ENCODE results near the gene LSMEM2. TPM values are rescaled to one million over a fixed set of nuclear protein-coding genes. Genes with fewer than 3 reads are reported as not detected.

Gene LSMEM2
- total RNA-seq, 1 experiment from 2014 or later, result not detected

DNA sequence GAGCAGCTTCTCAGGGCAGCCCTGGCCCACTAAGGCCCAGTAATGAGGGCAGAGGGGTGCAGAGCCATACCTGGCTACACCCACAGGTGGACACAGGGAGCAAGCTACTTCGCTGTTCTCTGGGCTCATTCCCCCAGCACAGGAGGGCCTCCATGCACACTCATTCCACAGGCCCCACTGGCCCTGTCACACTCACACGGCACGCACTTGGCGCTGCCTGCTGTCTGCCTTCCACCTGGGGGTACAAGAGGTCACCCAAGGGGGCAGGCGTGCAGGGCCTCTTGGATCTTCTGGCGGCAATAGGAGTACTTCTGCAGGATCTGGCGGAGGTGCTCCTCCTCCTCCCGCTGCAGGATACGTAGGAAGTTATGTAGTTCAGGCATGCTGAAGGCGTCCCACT is 51.4 kb downstream of the LSMEM2 start:
- intact Hi-C loops (cut with micrococcal nuclease; ENCODE audit: unreplicated experiment), result no loop called here
- ChIA-PET CTCF (no interaction called here), POLR2A (ENCODE audit: low non-redundant PET) (no interaction called here)
- DNase-seq (ENCODE audit: low spot score), result no peak
- H3K4me3 ChIP-seq (ENCODE audit: low read depth, low read length, poor library complexity, severe bottlenecking), result no peak overlapping the region
- no peaks in the 10 kb centered on the region for H3K4me1 ChIP-seq (ENCODE audit: insufficient read depth, low read length, poor library complexity, severe bottlenecking)
- TF ChIP-seq, protein P1, sequence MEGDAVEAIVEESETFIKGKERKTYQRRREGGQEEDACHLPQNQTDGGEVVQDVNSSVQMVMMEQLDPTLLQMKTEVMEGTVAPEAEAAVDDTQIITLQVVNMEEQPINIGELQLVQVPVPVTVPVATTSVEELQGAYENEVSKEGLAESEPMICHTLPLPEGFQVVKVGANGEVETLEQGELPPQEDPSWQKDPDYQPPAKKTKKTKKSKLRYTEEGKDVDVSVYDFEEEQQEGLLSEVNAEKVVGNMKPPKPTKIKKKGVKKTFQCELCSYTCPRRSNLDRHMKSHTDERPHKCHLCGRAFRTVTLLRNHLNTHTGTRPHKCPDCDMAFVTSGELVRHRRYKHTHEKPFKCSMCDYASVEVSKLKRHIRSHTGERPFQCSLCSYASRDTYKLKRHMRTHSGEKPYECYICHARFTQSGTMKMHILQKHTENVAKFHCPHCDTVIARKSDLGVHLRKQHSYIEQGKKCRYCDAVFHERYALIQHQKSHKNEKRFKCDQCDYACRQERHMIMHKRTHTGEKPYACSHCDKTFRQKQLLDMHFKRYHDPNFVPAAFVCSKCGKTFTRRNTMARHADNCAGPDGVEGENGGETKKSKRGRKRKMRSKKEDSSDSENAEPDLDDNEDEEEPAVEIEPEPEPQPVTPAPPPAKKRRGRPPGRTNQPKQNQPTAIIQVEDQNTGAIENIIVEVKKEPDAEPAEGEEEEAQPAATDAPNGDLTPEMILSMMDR (conservative IDR thresholded peaks at IDR 0.05; ENCODE audit: low read depth, low read length), result no peak
- TF ChIP-seq EZH2 (IDR thresholded peaks at IDR 0.05; ENCODE audit: borderline replicate concordance, low read depth, low read length, poor library complexity, severe bottlenecking), result no peak
- no peak overlapping the region for H3K27ac ChIP-seq (ENCODE audit: low read depth, low read length, poor library complexity, severe bottlenecking)
- no peaks in the 10 kb centered on the region for H3K27me3 ChIP-seq (replicated peaks; ENCODE audit: insufficient read depth, low read depth, low read length, poor library complexity)
- no TSS peak for BruUV-seq (replicated peaks)
- no peaks in the 10 kb centered on the region for H3K9me3 ChIP-seq (ENCODE audit: low read depth, low read length, poor library complexity, severe bottlenecking)
- H3K36me3 ChIP-seq (ENCODE audit: insufficient read depth, low read length, poor library complexity, severe bottlenecking), result peaks cover 16% of the 10 kb centered on the region

DNA sequence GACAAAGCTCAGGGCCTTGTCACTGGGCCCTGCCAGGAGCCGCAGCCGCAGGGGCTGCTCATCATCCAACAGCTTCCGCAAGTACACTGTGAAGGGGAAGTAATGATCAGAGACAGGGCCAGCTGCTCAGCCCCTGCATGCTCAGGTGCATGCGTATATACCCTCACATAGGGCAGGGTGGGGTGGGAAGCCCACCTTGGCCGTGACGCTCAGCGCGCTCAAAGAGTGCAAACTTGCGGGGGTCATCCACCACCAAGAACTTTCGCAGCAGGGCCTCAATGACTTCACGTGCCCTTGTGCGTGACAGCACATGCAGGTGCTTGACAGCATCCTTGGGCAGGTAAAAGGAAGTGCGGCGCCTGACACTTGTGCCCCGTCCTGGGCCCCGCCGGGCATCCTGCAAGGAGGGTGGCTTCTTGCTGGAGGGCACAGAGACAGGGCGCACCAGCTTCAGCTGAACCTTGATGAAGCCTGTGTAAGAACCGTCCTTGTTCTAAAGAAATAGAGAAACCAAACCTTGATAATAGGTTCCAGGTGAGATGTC is 52.5 kb downstream of the LSMEM2 start:
- Histone ChIP-seq H3K36me3 (ENCODE audit: insufficient read depth, low read length, poor library complexity, severe bottlenecking) (peaks cover 16% of the 10 kb centered on the region), H3K9me3 (ENCODE audit: low read depth, low read length, poor library complexity, severe bottlenecking) (no peaks in the 10 kb centered on the region), H3K4me3 (ENCODE audit: low read depth, low read length, poor library complexity, severe bottlenecking) (no peak overlapping the region), H3K4me1 (ENCODE audit: insufficient read depth, low read length, poor library complexity, severe bottlenecking) (no peaks in the 10 kb centered on the region), H3K27me3 (replicated peaks; ENCODE audit: insufficient read depth, low read depth, low read length, poor library complexity) (no peaks in the 10 kb centered on the region), H3K27ac (ENCODE audit: low read depth, low read length, poor library complexity, severe bottlenecking) (no peak overlapping the region)
- BruUV-seq (replicated peaks), result no TSS peak
- intact Hi-C loops (cut with micrococcal nuclease; ENCODE audit: unreplicated experiment), result no loop called here
- ChIA-PET CTCF (no interaction called here), POLR2A (ENCODE audit: low non-redundant PET) (no interaction called here)
- DNase-seq (ENCODE audit: low spot score), result no peak
- no peak for TF ChIP-seq EZH2 (IDR thresholded peaks at IDR 0.05; ENCODE audit: borderline replicate concordance, low read depth, low read length, poor library complexity, severe bottlenecking)
- TF ChIP-seq, protein P1 (conservative IDR thresholded peaks at IDR 0.05; ENCODE audit: low read depth, low read length), result no peak

DNA sequence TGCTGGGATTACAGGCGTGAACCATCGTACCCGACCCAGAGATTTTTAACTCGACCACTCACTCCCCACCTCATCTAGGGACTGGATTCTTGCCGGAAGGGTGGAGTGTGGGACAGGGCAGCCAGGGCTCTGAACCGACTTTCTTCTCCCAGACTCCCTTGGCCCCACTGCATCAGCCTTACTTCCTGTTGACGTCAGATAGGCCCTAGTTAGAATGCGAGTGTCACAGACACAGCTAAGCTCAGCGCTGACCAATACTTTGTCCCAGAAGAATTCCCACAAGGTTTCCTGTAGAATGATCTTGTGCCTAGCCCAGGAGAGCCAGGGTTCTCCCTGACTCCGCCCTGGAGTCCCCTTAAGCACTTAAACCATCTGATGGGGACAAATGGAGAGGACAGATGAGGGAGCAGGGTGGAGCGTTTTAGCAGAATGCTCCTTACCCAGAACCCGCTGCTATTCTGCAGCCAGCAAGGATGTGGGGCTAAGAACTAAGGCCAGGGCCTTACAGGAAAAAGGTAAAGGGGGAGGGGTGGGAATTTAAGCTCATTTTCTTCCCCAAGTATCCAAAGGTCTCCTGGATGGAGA is 54.9 kb downstream of the LSMEM2 start:
- no peak overlapping the region for H3K4me3 ChIP-seq (ENCODE audit: low read depth, low read length, poor library complexity, severe bottlenecking)

More for the DNA sequence above, 54.9 kb downstream of the LSMEM2 start:
- BruUV-seq (replicated peaks), result no TSS peak
- H3K4me1 ChIP-seq (ENCODE audit: insufficient read depth, low read length, poor library complexity, severe bottlenecking), result no peaks in the 10 kb centered on the region
- H3K27me3 ChIP-seq (replicated peaks; ENCODE audit: insufficient read depth, low read depth, low read length, poor library complexity), result no peaks in the 10 kb centered on the region
- intact Hi-C loops (cut with micrococcal nuclease; ENCODE audit: unreplicated experiment), result no loop called here
- no peak for TF ChIP-seq EZH2 (IDR thresholded peaks at IDR 0.05; ENCODE audit: borderline replicate concordance, low read depth, low read length, poor library complexity, severe bottlenecking)
- TF ChIP-seq, protein P1 (conservative IDR thresholded peaks at IDR 0.05; ENCODE audit: low read depth, low read length), result no peak
- peaks cover 16% of the 10 kb centered on the region for H3K36me3 ChIP-seq (ENCODE audit: insufficient read depth, low read length, poor library complexity, severe bottlenecking)
- POLR2A ChIA-PET (ENCODE audit: low non-redundant PET), result no interaction called here
- CTCF ChIA-PET, result no interaction called here
- DNase-seq (ENCODE audit: low spot score), result no peak
- H3K9me3 ChIP-seq (ENCODE audit: low read depth, low read length, poor library complexity, severe bottlenecking), result no peaks in the 10 kb centered on the region
- H3K27ac ChIP-seq (ENCODE audit: low read depth, low read length, poor library complexity, severe bottlenecking), result no peak overlapping the region

Measured in A673 (cell line).